SK-N-SH treated with all-trans-retinoic acid at 6 μM for 48 hours (cell line): Measurements from ENCODE around the gene MARVELD3.

ENCODE experiments used
- ATAC-seq: fragments of 200-7000 bp; cut with Tn5 transposase; 3 replicates; pipeline ENCODE4 v1.9.1; 2020; ENCODE audit warnings: mild to moderate bottlenecking, moderate library complexity
- ARNTL ChIP-seq: fragments of 450-650 bp; formaldehyde crosslinking; IDR thresholded peaks from 2 replicates; pipeline ENCODE4 v1.5.0; 2020; ENCODE audit warnings: low read depth, mild to moderate bottlenecking, moderate library complexity, borderline replicate concordance
- ESRRG ChIP-seq: fragments of 250-450 bp; sonication (Bioruptor Pico); IDR thresholded peaks from 2 replicates; pipeline ENCODE4 v1.6.1; 2021; ENCODE audit warnings: mild to moderate bottlenecking
- GLIS3 ChIP-seq: fragments of 250-450 bp; sonication (Bioruptor Pico); IDR thresholded peaks from 2 replicates; pipeline ENCODE4 v1.5.0; 2020; ENCODE audit warnings: mild to moderate bottlenecking, moderate library complexity
- ISL1 ChIP-seq: fragments of 250-450 bp; sonication (Bioruptor Pico); IDR thresholded peaks from 2 replicates; pipeline ENCODE4 v2.1.2; 2022; ENCODE audit warnings: mild to moderate bottlenecking, moderate library complexity
- OSR1 ChIP-seq: fragments of 250-450 bp; sonication (Bioruptor Pico); IDR thresholded peaks from 2 replicates; pipeline ENCODE4 v1.8.0; 2022; ENCODE audit warnings: moderate library complexity, mild to moderate bottlenecking, inconsistent platforms
- PPARA ChIP-seq: fragments of 250-450 bp; sonication (Bioruptor Pico); IDR thresholded peaks from 2 replicates; pipeline ENCODE4 v1.5.0; 2020; ENCODE audit warnings: mild to moderate bottlenecking, borderline replicate concordance
- TCF4 ChIP-seq: fragments of 250-450 bp; sonication (Bioruptor Pico); IDR thresholded peaks from 2 replicates; pipeline ENCODE4 v1.8.0; 2021; ENCODE audit warnings: mild to moderate bottlenecking, moderate library complexity, borderline replicate concordance
- TOX ChIP-seq: fragments of 250-450 bp; sonication (Bioruptor Pico); IDR thresholded peaks from 2 replicates; pipeline ENCODE4 v1.8.0; 2021; ENCODE audit warnings: mild to moderate bottlenecking, moderate library complexity, borderline replicate concordance
- ZC3H10 ChIP-seq: fragments of 250-450 bp; sonication (Bioruptor Pico); IDR thresholded peaks from 2 replicates; pipeline ENCODE4 v1.5.1; 2021; ENCODE audit warnings: mild to moderate bottlenecking, moderate library complexity
- ZFP3 ChIP-seq: fragments of 250-450 bp; sonication (Bioruptor Pico); IDR thresholded peaks from 2 replicates; pipeline ENCODE4 v1.5.0; 2020; ENCODE audit warnings: mild to moderate bottlenecking, moderate library complexity
- ZFP30 ChIP-seq: fragments of 450-650 bp; formaldehyde crosslinking; IDR thresholded peaks from 2 replicates; pipeline ENCODE4 v1.5.0; 2022; ENCODE audit warnings: mild to moderate bottlenecking, moderate library complexity
- ZNF565 ChIP-seq: fragments of 450-650 bp; formaldehyde crosslinking; conservative IDR thresholded peaks from 2 replicates; pipeline ENCODE4 v1.5.0; 2020; ENCODE audit warnings: low read depth, mild to moderate bottlenecking, moderate library complexity
- TF ChIP-seq, protein P1 (sequence below): fragments of 250-450 bp; sonication (Bioruptor Pico); IDR thresholded peaks from 2 replicates; pipeline ENCODE4 v1.5.0; 2020; ENCODE audit warnings: mild to moderate bottlenecking, moderate library complexity
- TF ChIP-seq, protein P2 (sequence below): fragments of 250-450 bp; sonication (Bioruptor Pico); IDR thresholded peaks from 2 replicates; pipeline ENCODE4 v1.8.0; 2020; ENCODE audit warnings: mild to moderate bottlenecking, moderate library complexity, borderline replicate concordance
- TF ChIP-seq, protein P3 (sequence below): fragments of 250-450 bp; sonication (Bioruptor Pico); IDR thresholded peaks from 2 replicates; pipeline ENCODE4 v1.5.1; 2020; ENCODE audit warnings: low read depth, mild to moderate bottlenecking, moderate library complexity
- TF ChIP-seq, protein P4 (sequence below): fragments of 250-450 bp; sonication (Bioruptor Pico); IDR thresholded peaks from 2 replicates; pipeline ENCODE4 v1.8.0; 2021; ENCODE audit warnings: low read depth, mild to moderate bottlenecking, moderate library complexity, borderline replicate concordance

Gene MARVELD3

DNA sequence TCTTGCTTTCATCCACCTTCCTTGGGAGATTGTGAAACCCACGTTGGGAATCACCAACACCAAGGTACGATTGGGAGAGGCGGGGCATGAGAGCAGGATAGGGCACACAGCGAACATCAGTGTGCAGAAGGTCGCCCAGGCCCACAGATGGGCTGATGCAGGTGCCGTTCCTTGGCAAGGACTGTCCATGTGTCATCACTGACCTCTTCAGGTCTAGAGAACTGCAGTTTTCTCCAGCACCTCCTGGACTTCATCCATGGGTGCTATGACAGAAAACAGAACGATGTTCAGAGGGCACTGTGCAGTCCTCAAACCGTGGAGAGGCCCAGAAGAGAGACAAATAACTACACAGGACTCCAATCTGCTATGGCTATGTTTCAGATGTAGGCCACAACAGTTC lies 25.2 kb upstream of the MARVELD3 start (continued):
- TF ChIP-seq, protein P1, sequence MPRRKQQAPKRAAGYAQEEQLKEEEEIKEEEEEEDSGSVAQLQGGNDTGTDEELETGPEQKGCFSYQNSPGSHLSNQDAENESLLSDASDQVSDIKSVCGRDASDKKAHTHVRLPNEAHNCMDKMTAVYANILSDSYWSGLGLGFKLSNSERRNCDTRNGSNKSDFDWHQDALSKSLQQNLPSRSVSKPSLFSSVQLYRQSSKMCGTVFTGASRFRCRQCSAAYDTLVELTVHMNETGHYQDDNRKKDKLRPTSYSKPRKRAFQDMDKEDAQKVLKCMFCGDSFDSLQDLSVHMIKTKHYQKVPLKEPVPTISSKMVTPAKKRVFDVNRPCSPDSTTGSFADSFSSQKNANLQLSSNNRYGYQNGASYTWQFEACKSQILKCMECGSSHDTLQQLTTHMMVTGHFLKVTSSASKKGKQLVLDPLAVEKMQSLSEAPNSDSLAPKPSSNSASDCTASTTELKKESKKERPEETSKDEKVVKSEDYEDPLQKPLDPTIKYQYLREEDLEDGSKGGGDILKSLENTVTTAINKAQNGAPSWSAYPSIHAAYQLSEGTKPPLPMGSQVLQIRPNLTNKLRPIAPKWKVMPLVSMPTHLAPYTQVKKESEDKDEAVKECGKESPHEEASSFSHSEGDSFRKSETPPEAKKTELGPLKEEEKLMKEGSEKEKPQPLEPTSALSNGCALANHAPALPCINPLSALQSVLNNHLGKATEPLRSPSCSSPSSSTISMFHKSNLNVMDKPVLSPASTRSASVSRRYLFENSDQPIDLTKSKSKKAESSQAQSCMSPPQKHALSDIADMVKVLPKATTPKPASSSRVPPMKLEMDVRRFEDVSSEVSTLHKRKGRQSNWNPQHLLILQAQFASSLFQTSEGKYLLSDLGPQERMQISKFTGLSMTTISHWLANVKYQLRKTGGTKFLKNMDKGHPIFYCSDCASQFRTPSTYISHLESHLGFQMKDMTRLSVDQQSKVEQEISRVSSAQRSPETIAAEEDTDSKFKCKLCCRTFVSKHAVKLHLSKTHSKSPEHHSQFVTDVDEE (CRISPR knock-in tag) = no peak
- TF ChIP-seq, protein P2, sequence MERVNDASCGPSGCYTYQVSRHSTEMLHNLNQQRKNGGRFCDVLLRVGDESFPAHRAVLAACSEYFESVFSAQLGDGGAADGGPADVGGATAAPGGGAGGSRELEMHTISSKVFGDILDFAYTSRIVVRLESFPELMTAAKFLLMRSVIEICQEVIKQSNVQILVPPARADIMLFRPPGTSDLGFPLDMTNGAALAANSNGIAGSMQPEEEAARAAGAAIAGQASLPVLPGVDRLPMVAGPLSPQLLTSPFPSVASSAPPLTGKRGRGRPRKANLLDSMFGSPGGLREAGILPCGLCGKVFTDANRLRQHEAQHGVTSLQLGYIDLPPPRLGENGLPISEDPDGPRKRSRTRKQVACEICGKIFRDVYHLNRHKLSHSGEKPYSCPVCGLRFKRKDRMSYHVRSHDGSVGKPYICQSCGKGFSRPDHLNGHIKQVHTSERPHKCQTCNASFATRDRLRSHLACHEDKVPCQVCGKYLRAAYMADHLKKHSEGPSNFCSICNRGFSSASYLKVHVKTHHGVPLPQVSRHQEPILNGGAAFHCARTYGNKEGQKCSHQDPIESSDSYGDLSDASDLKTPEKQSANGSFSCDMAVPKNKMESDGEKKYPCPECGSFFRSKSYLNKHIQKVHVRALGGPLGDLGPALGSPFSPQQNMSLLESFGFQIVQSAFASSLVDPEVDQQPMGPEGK (CRISPR knock-in tag) = no peak

DNA sequence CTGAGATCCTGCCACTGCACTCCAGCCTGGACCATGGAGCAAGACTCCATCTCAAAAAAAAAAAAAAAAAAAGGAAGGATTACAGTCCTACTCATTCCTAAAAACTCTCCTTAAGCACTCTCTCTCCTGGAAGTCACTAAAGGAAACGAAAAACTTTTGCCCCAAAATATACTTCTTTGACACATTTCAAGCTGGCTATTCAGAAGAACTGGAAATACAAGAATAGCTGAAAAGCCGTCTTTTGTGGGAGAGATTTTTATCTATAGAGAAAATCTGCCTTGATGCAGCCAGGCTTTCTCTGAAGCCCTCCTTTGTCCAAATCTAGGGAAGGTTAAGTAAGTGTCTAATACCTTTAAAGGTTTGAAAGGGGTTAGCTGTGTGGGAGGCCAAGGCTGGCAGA lies 16.9 kb upstream of the MARVELD3 start:
- no peak for ATAC-seq

DNA sequence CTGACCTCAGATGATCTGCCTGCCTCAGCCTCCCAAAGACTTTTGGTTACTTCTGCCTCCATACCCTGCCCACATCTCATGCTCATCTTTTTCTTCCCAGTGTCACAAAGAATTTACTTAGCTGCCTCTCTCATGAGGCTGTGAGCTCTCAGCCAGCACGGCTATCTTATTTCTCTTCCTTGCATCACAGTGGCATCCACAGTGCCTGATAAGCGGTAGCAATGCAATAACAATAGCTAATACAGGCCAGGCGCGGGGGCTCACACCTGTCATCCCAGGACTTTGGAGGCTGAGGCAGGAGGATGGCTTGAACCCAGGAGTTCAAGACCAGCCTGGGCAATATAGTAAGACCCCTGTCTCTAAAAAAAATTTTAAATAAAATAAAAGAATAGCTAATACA lies 15.5 kb upstream of the MARVELD3 start:
- TF ChIP-seq ARNTL (CRISPR knock-in tag) = no peak
- TF ChIP-seq, protein P1 (CRISPR knock-in tag) = no peak
- TF ChIP-seq ZFP3 (CRISPR knock-in tag) = no peak
- TF ChIP-seq, protein P3, sequence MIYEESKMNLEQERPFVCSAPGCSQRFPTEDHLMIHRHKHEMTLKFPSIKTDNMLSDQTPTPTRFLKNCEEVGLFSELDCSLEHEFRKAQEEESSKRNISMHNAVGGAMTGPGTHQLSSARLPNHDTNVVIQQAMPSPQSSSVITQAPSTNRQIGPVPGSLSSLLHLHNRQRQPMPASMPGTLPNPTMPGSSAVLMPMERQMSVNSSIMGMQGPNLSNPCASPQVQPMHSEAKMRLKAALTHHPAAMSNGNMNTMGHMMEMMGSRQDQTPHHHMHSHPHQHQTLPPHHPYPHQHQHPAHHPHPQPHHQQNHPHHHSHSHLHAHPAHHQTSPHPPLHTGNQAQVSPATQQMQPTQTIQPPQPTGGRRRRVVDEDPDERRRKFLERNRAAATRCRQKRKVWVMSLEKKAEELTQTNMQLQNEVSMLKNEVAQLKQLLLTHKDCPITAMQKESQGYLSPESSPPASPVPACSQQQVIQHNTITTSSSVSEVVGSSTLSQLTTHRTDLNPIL (CRISPR knock-in tag) = no peak
- no peak for TF ChIP-seq GLIS3
- no peak for TF ChIP-seq TCF4
- TF ChIP-seq, protein P4, sequence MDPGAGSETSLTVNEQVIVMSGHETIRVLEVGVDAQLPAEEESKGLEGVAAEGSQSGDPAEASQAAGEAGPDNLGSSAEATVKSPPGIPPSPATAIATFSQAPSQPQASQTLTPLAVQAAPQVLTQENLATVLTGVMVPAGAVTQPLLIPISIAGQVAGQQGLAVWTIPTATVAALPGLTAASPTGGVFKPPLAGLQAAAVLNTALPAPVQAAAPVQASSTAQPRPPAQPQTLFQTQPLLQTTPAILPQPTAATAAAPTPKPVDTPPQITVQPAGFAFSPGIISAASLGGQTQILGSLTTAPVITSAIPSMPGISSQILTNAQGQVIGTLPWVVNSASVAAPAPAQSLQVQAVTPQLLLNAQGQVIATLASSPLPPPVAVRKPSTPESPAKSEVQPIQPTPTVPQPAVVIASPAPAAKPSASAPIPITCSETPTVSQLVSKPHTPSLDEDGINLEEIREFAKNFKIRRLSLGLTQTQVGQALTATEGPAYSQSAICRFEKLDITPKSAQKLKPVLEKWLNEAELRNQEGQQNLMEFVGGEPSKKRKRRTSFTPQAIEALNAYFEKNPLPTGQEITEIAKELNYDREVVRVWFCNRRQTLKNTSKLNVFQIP (CRISPR knock-in tag) = no peak
- no peak for TF ChIP-seq ZFP30 (CRISPR knock-in tag)
- no peak for TF ChIP-seq ZNF565
- no peak for TF ChIP-seq TOX
- no peak for TF ChIP-seq ZC3H10 (CRISPR knock-in tag)
- no peak for TF ChIP-seq OSR1
- TF ChIP-seq PPARA (CRISPR knock-in tag) = no peak
- no peak for TF ChIP-seq ESRRG (CRISPR knock-in tag)
- TF ChIP-seq ISL1 (CRISPR knock-in tag) = no peak
- ATAC-seq = no peak

More for the DNA sequence above, 16.9 kb upstream of the MARVELD3 start:
- TF ChIP-seq, protein P2 (CRISPR knock-in tag) = no peak
- TF ChIP-seq ZFP30 (CRISPR knock-in tag) = no peak
- TF ChIP-seq ISL1 (CRISPR knock-in tag) = no peak
- TF ChIP-seq, protein P4 (CRISPR knock-in tag) = no peak
- TF ChIP-seq, protein P3 (CRISPR knock-in tag) = no peak
- TF ChIP-seq PPARA (CRISPR knock-in tag) = no peak
- no peak for TF ChIP-seq TCF4
